ENCODE results near the gene ITPRIPL2. TPM values are rescaled to one million over a fixed set of nuclear protein-coding genes. Genes with fewer than 3 reads are reported as not detected.

The ITPRIPL2 gene
- total RNA-seq, 1 donor from 2014 or later, result 12.9 TPM

DNA sequence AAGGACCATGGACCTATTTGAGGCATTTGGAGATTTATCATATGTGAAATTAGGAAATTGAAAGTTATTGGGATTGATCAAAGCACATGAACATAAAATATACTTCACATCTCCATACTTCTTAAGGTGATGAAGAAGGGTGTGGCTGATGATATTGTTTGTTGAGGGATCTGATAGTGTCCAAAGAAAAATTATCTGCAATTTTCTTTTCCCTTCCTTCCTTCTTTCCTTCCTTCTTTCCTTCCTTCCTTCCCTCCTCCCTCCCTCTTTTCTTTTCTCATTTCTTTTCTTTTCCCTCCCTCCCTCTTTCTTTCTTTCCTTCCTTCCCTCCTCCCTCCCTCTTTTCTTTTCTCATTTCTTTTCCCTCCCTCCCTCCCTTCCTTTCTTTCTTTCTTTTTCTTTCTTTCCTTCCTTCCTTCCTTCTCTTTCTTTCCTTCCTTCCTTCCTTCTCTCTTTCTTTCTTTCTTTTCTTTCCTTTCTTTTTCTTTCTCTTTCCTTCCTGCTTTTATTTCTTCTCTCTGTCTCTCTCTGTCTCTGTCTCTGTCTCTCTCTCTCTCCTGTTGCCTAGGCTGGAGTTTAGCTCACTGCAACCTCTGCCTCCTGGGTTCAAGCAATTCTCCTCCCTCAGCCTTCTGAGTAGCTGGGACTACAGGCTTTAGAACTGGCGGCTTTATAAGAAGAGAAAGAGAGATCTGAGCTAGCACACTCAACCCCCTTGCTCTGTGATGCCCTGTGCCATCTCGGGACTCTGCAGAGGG, 20.9 kb upstream of the ITPRIPL2 start:
- intact Hi-C loops (cut with micrococcal nuclease), result no loop called here

DNA sequence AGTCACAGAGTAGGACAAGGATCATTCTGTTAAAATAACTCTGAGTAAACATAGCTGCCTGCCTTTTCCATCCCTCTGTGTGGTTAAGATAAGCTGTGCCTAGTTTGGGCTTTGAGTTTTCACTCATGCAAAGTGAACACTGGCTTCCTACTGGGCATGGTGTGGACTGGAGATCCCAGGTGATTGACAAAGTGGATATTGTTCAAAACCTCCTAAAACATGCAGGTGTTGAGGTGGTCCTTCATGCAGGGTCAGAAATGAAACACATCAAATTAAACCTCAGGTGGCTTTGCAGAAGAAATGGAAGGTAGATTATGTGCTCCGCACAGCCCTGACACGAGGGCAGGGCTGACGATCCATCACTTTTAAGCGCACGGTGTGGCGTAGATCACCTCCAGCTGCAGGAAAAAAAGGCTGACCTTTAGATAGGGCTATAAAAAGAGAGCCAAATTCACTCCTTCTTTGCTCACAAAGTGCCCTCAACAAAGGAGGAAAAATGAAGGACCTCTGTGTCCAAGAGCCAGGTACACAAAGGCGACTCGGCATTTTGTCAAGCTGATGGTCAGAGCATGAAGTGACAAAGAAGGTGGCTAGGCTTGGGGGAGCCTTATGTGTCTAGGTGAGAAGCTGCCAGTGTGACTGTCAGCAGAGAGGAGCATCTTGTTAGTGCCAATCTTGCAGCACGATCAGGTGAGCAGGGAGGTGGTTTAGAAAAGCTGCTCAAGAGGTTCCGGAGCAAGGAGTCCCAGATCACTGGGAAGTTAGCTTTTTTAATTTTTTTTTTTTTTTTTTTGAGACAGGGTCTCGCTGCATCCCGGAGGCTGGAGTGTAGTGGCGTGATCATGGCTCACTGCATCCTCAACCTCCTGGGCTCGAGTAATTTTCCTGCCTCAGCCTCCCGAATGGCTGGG, 19.9 kb upstream of the ITPRIPL2 start:
- intact Hi-C loops (cut with micrococcal nuclease), result no loop called here

GRCh38 chr16:19094542-19095365, 19.0 kb upstream of the ITPRIPL2 start:
- intact Hi-C loops (cut with micrococcal nuclease), result no loop called here

- intact Hi-C loops (cut with micrococcal nuclease), result no loop called here
Observed at GRCh38 chr16:19095654-19096053, 18.1 kb upstream of the ITPRIPL2 start.

GRCh38 chr16:19098173-19098572, 15.6 kb upstream of the ITPRIPL2 start:
- intact Hi-C loops (cut with micrococcal nuclease), result no loop called here

DNA sequence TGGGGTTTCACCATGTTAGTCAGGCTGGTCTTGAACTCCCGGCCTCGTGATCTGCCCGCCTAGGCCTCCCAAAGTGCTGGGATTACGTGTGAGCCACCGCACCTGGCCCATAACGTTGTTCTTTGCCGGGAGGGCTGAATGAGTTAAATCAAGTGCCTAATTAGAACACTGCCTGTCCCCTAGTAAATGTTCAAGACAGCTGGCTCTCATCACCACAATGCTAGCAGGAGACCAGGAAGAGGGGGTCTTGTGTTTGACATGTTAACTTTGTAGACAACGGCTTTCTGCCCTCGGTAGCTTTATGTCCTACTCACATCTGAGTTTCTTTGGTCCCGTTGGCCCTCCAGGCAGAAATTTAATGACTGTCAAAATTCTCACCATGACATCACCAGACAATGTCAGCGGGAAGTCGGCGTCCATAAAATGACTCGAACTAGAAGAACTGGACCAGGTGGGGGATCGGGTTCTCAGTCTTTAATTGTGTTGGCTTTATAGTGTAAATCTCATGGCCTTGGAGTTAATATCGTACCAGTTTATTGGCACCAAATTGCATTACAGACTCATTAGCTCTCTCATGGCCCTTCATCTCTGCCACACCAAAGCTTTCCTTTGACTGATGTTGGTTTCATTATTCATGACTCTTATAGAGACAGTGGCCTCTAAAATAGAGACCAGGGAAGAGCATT, 11.4 kb upstream of the ITPRIPL2 start:
- intact Hi-C loops (cut with micrococcal nuclease), result no loop called here

- intact Hi-C loops (cut with micrococcal nuclease), result no loop called here
Observed at GRCh38 chr16:19104607-19105006, 9.2 kb upstream of the ITPRIPL2 start.

DNA sequence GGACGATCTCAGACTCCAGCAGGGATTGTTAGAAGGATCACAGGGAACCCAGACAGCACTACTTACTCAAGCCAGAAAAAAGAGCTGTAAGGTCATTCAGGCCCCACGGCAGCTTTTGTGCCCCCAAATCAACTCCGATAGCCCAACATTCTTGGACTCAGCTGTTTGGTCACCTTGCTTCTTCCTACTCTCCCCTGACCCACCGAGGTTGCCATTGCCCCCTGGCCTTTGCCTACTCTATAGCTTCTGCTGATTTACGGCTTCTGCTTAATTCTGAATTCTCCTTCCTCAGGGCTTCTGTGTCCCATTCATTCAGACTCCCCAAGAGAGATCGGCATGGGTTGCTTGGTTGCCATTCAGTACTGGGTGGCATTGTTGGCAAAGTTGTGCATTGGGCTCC, 8.6 kb upstream of the ITPRIPL2 start:
- intact Hi-C loops (cut with micrococcal nuclease), result no loop called here

- intact Hi-C loops (cut with micrococcal nuclease), result no loop called here
Observed at GRCh38 chr16:19105891-19106624, 7.7 kb upstream of the ITPRIPL2 start.

GRCh38 chr16:19106625-19107020, 7.1 kb upstream of the ITPRIPL2 start:
- intact Hi-C loops (cut with micrococcal nuclease), result no loop called here

- intact Hi-C loops (cut with micrococcal nuclease), result no loop called here
Observed at GRCh38 chr16:19108409-19109287, 5.1 kb upstream of the ITPRIPL2 start.

DNA sequence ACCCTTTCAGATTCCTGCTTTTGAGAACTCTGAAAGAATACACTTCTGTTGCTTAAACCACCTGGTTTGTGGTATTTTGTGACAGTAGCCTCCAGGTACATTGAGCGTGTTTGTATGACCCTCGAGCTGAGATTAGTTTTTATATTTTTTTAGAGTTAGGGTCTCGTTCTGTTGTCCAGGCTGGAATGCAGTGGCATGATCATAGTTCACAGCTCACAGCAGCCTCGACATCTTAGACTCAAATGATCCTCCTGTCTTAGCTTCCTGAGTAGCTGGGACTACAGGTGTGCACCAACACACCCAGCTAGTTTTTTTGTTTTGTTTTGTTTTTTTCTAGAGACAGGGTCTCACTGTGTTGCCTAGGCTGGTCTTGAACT, 4.5 kb upstream of the ITPRIPL2 start:
- intact Hi-C loops (cut with micrococcal nuclease), result no loop called here

GRCh38 chr16:19110537-19111360, 3.0 kb upstream of the ITPRIPL2 start:
- intact Hi-C loops (cut with micrococcal nuclease), result no loop called here

GRCh38 chr16:19112099-19112407, 1.7 kb upstream of the ITPRIPL2 start:
- intact Hi-C loops (cut with micrococcal nuclease), result no loop called here

DNA sequence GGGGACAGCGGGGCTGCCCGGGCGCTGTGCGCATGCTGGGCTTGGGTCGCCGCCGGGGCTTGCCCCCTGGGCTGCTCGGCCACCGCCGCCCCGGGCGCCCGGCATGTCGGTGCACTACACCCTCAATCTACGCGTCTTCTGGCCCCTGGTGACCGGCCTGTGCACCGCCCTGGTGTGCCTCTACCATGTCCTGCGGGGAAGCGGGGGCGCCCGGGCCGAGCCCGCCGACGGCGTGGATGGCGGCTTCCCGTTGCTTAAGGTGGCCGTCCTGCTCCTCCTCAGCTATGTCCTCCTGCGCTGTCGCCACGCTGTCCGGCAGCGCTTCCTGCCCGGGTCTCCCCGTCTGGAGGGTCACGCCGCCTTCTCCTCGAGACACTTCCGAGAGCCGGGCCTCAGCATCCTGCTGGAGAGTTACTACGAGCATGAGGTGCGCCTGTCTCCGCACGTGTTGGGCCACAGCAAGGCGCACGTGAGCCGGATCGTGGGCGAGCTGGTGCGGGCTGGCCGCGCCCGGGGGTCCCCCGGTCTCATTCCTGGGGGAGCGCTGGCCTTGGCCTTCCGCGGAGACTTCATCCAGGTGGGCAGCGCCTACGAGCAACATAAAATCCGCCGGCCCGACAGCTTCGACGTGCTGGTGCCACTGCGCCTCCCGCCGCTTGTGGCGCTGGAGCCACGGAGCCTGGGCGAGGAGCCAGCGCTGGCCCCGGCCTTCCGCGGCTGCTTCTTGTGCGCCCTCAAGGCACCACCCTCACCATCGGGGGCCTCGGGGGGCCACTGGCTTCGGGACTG, 789 bp downstream of the ITPRIPL2 start:
- intact Hi-C loops (cut with micrococcal nuclease), result loop anchor here (5.0 kb wide), 1 partner anchor 408 kb away; the partner anchor contains the start of genes CCP110 and GDE1

DNA sequence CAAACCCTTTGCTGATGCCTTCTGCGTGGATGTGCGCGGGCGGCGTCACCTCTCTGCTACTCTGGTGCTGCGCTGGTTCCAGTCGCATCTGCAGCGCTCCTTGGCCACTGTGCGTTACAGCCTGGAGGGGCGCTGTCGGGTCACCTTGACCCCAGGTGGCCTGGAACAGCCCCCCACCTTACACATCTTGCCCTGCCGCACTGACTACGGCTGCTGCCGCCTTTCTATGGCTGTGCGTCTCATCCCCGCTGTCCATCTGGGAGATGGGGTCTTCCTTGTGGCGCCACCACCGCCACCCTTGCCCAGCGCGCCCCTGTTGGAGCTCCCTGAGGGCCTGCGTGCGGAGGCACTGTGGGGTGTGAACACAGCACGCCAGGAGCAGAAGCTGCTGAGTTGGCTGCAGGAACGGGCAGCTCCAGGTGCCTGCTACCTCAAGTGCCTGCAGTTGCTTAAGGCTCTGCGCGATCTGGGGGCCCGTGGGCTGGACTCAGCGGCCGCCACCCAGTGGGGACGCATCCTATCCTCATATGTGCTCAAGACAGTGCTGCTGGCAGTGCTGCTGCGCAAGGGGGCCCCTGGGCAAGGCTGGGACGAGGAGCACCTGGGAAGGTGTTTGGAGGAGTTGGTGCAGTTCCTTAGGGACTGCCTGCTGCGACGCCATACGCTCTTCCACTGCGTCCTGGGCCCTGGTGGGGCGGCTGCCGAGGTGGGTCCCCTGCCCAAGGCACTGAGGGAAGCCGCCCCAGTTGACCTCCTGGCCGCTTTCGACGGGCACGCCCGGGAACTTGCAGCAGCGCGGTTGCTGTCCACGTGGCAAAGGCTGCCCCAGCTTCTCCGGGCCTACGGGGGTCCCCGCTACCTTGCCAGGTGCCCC, 1.6 kb downstream of the ITPRIPL2 start:
- intact Hi-C loops (cut with micrococcal nuclease), result loop anchor here (5.0 kb wide), 1 partner anchor 407 kb away; the partner anchor contains the start of genes CCP110 and GDE1

Measured in T-helper 1 cell treated with Interleukin-12 subunit alpha and Interleukin-12 subunit beta and Interleukin-4 antibody, amounts not matched to agents 30 ng/mL and 1 ng/mL, for 36 hours (primary cell).